NCI-H1048 (cell line): ENCODE measurements around the gene GPX1.
A peak's percentile ranks its signal among the peaks of the same experiment; 100 is the strongest.
"Not testable (repeated sequence)": the region's sequence is repeated elsewhere in the genome, so short reads cannot be mapped to it uniquely, and the experiment has no call there.

Experiments used
- DNase-seq: peaks from one replicate; lab custom pipeline; 2025; lab: John Stamatoyannopoulos, UW

GPX1 gene

DNA sequence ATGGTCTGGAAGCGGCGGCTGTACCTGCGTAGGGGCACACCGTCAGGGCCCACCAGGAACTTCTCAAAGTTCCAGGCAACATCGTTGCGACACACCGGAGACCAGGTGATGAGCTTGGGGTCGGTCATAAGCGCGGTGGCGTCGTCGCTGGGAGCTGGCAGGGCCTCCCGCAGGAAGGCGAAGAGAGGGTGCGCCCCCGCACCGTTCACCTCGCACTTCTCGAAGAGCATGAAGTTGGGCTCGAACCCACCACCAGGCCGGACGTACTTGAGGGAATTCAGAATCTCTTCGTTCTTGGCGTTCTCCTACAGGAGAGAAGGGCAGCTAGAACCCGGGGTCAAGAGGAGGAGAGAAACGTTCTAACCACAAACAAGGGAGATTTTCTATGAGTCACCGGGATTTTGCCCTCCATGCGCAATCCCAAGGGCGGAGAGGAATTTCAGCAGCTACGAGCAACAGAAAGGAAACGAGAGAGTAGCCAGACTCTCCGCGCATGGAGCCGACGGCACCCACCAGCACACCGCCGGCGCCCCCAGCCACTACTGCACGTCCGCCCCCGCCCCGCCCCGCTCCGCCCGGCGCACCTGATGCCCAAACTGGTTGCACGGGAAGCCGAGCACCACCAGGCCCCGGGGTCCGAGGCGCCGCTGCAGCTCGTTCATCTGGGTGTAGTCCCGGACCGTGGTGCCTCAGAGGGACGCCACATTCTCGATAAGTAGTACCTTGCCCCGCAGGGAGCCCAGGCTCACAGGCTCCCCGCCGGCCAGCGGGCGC, 523 bp downstream of the GPX1 start:
- not testable (repeated sequence) for DNase-seq

DNA sequence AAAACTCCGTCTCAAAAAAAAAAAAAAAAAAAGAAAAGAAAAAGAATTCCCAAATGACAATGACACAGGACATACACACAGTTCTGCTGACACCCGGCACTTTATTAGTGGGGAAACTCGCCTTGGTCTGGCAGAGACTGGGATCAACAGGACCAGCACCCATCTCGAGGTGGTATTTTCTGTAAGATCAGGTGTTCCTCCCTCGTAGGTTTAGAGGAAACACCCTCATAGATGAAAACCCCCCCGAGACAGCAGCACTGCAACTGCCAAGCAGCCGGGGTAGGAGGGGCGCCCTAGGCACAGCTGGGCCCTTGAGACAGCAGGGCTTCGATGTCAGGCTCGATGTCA, 1.1 kb downstream of the GPX1 start:
- not testable (repeated sequence) for DNase-seq

DNA sequence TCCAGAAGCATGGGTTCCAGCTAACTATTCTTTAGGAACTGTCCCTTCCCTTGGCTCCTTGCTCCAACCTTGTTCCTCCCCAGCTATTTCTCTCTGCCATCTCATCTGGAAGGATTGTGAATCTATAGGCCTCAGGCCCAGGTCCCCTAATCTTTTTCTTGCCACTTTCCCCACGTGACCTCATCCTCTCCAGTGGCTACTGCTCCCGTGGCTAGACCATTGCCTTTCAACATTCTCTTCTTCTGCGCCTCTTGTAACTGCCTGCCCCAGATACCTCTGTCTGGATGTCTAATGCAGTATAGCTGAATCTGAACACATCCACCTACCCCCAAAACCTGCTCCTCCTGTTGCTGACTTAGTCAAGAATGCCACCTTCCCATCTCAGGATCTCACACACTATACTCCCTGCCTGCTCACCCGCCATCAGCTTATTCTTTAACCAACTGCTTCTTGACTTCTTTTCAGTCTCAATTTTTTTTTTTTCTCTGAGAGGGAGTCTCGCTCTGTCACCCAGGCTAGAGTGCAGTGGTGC, 5.2 kb downstream of the GPX1 start:
- no peak for DNase-seq

DNA sequence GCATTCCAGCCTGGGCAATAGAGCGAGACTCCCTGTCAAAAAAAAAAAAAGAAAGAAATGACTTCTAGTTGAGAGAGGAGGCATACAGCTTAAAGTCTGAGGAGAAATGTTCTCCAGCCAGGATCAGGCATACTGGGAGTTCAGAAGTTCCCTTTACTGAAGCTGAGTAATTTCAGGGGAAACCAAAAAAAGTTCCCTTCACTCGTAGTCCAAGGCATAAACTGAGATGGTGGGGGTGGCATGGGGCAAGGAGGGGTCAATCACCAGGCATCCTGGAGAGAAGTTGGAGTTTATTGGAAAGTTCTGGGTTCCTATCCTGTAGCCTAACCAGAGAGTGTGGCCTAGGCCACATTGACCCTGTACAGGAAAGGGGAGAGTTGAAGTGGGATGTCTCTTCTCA, 5.9 kb downstream of the GPX1 start:
- no peak for DNase-seq

DNA sequence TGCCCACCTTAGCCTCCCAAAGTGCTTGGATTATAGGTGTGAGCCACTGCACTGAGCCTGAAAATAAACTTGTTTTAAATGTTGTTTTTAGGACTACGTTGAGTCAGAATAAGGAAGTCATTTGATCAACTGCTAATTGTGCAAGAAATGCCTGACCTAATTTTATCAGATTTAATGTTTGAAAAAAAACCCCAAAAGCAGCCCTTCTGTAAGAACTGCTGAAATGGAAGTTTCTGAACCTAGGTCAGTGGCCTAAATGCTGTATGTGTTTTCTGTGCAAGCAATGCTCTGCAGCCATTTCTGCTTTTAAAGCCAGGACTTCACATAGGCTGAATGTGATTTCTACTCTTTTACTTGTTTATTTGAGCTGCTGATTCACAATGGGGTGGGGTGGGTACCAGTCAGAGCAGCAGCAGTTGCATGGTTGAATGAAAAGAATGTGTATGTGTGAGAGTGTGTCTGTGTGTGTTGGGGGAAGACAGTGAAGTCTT, 6.6 kb downstream of the GPX1 start:
- no peak for DNase-seq

DNA sequence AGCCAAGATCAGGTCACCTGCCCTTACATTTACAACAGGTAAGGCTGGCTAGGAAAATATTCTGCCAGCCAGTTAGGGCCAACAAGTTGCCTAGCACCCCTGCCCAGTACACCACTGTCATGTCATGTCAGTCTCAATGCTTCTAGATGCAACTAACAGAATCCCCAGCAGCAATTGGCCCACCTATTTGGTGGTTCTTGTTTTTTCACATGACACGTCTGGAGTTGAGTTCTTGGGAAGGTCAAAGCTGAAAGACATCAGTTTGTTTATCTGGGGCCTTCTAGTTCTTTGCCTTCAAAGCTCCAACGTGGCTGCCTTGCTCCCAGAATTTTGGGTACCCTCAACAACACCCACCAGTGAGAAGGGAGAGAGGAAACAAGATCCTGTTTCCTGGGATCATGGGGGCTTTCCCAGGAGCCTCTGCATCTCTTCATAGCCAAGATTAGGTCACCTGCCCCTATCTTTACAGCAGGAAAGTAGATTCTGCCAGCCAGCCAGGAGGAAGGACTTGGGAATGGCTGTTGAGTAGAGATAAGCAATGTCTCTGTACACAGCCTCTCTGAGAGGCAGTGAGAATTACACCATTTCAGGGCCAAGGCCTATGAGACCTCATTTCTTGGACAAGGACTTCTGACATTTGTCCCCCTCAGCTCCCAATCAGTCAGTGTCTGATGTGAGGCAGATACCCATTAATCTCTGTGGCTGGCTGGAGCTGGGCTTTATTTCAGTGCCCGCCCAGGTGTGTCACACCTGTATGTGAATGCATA, 8.6 kb downstream of the GPX1 start:
- no peak for DNase-seq

DNA sequence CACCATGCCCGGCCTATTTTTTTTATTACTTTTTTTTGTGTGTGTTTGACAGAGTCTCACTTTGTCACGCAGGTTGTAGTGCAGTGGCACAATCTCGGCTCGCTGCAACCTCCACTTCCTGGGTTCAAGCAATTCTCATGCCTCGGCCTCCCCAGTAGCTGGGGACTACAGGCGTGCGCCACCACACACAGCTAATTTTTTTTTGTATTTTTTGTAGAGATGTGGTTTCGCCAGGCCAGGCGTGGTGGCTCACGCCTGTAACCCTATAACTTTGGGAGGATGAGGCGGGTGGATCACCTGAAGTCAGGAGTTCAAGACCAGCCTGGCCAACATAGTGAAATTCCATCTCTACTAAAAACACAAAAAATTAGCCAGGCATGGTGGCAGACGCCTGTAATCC, 9.8 kb downstream of the GPX1 start:
- DNase-seq: not testable (repeated sequence)

DNA sequence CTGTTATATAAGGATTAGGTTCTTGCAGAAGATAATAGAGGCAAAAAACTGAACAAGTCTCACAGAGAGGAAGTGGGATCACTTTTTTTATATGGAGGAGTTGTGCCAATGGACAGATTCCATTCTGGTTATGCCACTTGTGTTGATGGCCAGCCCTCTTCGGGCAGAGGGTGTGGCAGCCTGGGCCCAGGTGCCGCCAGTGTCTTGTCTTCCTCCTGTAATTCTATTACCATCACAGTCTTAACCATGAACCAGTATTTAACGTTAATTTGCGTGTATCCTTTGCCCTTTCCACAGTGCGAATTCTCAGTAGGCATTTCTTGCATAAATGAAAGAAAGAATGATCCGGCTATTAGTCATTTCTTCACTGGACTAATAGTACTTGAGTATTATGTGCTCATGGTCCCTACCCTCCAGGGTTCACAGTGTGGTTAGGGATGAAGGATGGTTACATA, 11.3 kb downstream of the GPX1 start:
- no peak for DNase-seq

DNA sequence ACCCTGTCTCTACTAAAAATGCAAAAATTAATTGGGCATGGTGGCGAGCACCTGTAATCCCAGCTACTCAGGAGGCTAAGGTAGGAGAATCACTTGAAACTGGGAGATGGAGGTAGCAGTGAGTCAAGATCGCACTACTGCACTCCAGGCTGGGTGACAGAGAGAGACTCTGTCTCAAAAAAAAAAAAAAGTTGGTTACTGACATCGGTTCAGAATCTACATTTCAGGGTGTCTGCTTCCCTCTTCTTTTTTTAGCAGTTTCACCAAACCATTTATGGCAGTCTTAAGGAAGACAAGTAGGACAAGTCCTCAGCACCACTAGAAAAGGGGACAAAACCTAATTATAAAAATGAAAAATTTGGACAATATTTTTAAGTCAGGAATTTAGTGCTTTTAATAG, 15.0 kb downstream of the GPX1 start:
- DNase-seq: no peak

DNA sequence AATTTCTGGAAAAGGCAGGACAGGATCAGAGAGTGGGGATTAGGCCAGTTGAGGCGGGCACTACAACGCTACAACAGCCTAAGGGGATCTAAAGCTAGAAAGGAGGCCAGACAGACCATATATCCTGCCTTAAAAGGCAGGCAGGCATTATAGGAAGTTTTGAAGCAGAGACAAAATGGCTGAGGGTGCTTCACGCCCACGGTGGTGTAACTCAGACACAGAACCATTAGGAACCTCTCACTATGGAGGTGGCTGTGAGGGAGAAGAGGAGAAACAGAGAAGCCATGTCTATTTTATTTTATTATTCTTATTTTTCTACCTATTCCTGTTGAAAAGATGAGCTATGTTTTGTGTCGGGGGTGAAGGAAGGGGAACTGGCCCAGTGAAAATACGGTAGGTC, 16.2 kb downstream of the GPX1 start:
- no peak for DNase-seq

DNA sequence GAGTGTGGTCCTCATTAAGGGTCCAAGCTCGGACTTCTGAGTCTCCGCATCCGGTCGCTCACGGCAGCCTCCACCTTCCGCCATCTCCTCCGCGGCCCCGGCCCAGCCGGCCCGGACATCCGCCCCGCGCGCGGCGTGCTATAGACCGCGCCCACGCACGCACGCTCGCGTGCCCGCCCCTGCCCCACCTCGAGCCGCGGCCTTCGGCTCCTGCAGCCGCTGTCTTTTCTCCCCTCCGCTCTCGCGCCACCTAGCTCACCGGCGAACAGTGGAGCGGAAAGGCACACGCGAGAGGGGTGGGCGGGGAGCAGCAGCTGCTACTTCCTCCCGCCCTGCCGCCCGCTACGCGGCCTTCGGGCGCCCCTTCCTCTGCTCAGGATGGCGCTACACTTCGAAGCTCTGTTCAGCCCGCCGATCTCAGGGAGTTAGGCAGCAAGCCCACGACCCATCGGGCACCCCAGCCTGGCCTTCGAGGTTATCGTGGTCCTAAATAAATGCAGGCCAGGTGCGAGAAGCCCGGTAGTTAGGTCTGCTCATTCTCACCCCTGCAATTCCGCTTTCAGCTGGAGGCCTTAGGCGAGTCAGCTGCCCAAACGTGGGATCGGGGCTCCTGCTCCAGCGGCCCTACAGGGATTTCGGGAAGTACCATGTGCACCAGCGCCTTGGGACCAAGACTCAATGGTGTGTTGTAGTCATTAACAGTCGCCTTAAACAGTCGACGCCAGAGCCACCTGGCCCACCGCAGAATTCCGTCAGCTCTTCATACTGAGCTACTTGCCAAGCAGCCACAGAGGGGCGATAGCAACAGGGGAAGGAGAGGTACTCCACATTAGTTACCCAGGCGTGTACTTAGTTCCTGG, 18.0 kb downstream of the GPX1 start, which contains the start of gene USP4:
Gene USP4, minus strand, starts transcription at position 113 of the 860 bp plus-strand sequence. Its CDS starts 29 bp downstream, at position 84.
- peak; percentile 52 for DNase-seq

DNA sequence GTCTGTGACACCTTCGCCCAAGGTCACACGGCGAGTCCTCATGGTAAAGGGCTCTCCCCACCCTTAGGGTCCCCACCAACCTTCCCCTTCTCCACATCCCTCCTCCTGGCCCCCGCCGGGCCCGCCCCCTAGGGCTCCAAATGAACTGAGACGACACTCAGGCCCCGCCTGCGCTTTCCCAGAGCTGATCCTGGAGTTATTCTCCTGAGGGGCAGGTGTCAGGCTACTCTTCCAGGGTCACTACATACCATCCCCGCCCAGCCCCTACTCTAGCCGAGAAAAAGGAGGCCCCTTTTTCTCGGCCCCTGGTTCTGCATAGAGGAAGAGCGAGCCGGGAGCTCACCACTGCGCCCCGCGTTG, 18.6 kb downstream of the GPX1 start:
- DNase-seq: no peak

DNA sequence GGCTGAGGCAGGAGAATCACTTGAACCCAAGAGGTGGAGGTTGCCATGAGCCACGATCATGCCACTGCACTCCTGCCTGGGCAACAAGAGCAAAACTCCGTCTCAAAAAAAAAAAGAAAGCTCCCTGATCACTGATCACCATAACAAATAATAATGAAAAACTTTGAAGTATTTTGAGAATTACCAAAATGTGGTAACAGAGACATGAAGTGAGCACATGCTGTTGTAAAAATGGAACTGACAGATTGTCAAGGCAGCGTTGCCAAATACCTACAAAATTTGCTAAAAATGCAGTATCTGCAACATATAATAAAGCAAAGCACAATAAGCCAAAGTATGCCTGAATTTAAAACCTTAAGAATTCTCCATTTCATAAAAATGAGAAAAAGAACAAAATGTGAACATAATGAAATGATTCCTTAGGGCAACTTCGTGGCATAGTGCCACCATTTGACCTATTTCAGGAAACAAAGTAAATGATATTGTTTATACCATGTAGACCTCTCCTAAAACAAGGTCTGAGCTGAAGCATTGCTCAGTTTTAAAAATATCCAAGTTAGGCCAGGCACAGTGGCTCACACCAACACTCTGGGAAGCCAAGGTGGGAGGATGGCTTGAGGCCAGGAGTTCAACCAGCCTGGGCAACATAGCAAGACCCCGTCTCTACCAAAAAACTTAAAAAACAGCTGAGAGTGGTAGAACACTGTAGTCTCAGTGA, 24.1 kb downstream of the GPX1 start:
- DNase-seq: no peak

DNA sequence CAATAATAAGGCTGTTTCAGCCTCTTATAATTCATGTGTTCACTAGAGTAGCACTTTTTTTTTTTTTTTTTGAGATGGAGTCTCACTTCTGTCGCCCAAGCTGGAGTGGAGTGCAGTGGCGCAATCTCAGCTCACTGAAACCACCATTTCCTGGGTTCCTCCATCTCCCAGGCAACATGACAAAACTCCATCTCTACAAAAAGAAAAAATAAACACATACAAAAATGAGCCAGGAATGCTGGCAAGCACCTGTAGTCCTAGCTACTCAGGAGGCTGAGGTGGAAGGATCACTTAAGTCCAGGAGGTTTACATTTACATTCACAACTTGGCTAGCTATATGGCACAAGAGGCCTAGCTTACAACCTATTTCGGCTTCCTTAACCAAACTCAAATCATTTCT, 25.1 kb downstream of the GPX1 start:
- no peak for DNase-seq

DNA sequence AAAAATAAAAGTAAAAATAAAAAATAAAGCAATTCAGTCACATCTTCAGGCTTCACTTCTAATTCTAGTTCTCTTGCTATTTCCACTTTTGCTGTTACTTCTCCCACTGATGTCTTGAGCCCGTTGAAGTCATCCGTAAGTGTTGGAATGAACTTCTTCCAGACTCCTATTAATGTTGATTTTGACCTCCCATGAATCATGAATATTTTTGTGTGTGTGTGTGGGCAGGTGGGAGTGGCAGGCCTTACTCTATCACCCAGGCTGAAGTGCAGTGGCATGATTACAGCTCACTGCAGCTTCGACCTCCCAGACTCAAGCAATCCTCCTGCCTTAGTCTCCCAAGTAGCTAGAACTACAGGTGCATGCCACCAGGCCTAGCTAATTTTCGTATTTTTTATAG, 29.0 kb downstream of the GPX1 start:
- no peak for DNase-seq

DNA sequence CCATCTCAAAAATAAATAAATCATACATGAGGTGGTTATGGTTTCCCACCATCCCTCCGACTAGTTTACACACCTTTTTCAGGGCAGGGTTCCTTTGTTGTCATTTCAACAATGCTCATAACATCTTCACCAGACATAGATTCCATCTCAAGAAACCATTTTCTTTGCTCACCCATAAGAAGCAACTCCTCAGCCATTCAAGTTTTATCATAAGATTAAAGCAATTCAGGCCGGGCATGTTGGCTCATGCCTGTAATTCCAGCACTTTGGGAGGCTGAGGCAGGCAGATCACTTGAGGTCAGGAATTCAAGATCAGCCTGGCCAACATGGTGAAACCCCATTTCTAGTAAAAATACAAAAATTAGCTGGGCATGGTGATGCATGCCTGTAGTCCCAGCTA, 29.8 kb downstream of the GPX1 start:
- not testable (repeated sequence) for DNase-seq

DNA sequence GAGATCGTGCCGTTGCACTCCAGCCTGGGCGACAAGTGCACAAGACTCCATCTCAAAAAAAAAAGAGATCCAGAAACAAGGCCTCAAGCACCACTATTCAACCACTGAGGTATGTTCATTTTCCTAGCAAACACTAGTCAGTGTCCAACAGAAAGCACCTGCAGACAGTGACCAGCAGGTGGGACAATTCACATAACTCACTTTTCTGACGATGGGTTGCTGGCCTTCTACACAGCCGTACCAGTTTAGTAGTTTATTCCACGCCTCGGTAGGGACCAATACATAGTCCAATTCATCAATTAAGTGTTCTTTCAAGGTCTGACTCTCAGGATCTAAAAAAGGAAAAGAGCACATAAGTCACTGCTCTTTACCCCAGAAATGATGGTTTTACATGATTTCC, 30.7 kb downstream of the GPX1 start:
- no peak for DNase-seq

DNA sequence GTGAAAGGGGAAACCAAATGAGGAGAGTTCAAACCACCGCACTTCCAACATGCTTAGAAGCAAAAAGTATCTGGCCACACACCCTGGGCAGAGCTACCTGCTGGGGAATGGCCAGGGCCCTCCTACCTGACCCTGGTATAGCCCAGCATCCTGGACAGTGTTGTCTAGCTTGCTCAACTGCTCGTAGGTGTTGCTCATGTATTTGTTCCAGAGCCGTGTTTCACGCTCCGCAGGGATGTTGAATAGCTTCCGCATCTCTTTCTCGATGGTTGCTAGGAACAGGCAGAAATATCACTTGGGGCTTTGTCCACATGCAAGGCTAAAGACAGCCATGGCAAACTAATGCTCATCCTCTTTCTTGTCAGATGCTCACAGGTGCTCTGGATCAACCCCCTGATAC, 33.4 kb downstream of the GPX1 start:
- no peak for DNase-seq

DNA sequence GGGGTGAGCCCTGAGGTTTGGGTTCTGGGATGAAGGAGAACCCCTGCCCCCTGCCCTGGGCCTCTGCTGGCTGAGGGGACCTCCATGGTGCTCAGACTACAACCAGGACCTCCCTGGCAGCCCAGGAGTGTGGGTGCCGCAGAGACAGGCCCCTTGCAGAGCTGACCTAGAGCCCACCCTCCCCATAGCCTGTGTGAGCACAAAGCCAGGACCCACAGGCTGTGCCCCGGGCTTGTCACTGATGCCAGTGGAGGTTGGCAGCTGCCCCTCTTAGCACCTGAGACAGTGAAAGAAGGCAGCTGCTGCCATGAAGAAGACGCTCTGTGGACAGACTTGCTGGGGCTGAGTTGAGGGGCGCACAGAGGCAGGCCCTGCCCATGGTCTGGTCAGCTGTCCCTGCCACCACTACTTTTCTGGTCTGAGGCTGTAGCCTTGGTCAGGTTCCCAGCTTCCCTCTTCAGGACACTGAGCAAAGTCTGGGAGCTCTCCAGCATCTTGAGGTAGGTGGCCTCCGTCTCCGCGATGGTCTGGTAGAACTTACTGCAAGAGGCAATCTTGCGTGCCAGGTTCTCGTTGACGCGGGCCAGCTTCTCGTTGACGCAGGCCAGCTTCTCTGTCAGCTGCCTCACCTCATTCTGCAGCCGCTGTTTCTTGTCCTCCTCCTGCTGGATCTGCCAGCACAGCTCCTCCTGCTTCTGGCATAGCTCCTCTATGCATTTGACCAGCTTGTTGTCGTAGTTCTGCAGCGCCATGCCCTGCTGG, 41.3 kb downstream of the GPX1 start:
- DNase-seq: no peak

DNA sequence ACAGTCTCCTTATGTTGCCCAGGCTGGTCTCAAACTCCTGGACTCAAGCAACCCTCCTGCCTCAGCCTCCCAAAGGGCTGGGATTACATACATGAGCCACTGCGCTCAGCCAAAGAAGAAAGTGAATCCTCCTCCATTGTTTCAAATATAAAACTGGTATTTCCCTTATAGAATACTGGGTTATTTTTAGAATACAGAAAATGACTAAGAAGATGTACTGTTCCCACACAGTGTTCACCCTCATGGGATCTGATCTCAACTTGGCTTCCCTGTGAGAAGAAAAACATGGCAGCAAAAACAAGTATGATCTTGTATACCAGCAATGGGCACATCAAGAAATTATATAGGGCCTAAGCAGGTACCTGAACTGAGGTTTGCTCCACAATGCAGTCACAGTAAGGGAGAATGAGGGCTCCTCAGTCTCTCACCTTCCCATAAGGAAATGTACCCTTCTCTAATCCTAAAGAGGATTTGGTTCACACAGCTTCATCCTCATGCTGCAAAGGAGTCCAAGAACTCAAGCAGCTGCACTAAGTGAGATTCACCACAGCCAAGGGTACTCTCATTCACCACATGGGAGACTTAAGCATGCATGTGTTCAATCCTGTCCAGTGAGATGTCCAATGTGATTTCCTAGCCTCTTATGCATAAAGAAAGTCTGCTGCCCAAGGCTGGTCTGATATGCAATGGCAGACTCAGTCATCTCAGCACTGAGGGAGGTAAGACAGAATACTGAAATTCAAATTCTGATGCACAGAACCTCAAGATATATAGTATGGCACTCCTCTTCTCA, 44.1 kb downstream of the GPX1 start:
- no peak for DNase-seq
